GM18502 (cell line): ENCODE results near the gene SPATA18.

Experiments used
- ATAC-seq: cut with Tn5 transposase; IDR thresholded peaks from one replicate; pipeline ENCODE4 v1.9.1; 2021; ENCODE audit warnings: mild to moderate bottlenecking; ENCODE audit not compliant: unreplicated experiment, poor library complexity

The SPATA18 gene

GRCh38 chr4:52051213-52051614 lies at the start of gene SPATA18:
Gene SPATA18, plus strand, starts transcription at chr4:52051304. Its CDS starts 401 bp downstream, at chr4:52051705.
- peak; percentile 50 for ATAC-seq

GRCh38 chr4:52001616-52002015 lies 49.5 kb upstream of the SPATA18 start:
- no peak for ATAC-seq

- ATAC-seq = no peak
These were observed 46.7 kb upstream of the SPATA18 start for GRCh38 chr4:52004414-52004813.

- no peak for ATAC-seq
These were observed 45.4 kb upstream of the SPATA18 start for GRCh38 chr4:52005604-52006273.

GRCh38 chr4:52006887-52007286 lies 44.2 kb upstream of the SPATA18 start:
- ATAC-seq = no peak

- ATAC-seq = no peak
These were observed 40.1 kb upstream of the SPATA18 start for GRCh38 chr4:52010986-52011385.

- no peak for ATAC-seq
These were observed 38.5 kb upstream of the SPATA18 start for GRCh38 chr4:52012651-52013050.

GRCh38 chr4:52014903-52015302 lies 36.2 kb upstream of the SPATA18 start:
- ATAC-seq = no peak

- ATAC-seq = no peak
These were observed 35.7 kb upstream of the SPATA18 start for GRCh38 chr4:52015366-52015765.

GRCh38 chr4:52016981-52017380 lies 34.1 kb upstream of the SPATA18 start:
- ATAC-seq = no peak

- ATAC-seq = no peak
These were observed 33.3 kb upstream of the SPATA18 start for GRCh38 chr4:52017814-52018213.

GRCh38 chr4:52019936-52020657 lies 31.0 kb upstream of the SPATA18 start, which contains the start of gene LRRC66:
Gene LRRC66, minus strand, starts transcription at chr4:52020363. Its CDS starts 2,750 bp downstream, at chr4:52017613.
- ATAC-seq = no peak

- no peak for ATAC-seq
These were observed 22.1 kb upstream of the SPATA18 start for GRCh38 chr4:52028970-52029369.

- no peak for ATAC-seq
These were observed 19.1 kb upstream of the SPATA18 start for GRCh38 chr4:52032005-52032404.

GRCh38 chr4:52035190-52035589 lies 15.9 kb upstream of the SPATA18 start:
- no peak for ATAC-seq

GRCh38 chr4:52036886-52037530 lies 14.1 kb upstream of the SPATA18 start:
- no peak for ATAC-seq

GRCh38 chr4:52037689-52038102 lies 13.4 kb upstream of the SPATA18 start:
- peak; percentile 67 for ATAC-seq

- ATAC-seq = peak; percentile 91
These were observed 12.8 kb upstream of the SPATA18 start, which contains the start of gene SGCB for GRCh38 chr4:52038103-52038912. Gene SGCB, minus strand, starts transcription at chr4:52038299. Its CDS starts 40 bp downstream, at chr4:52038259.

- ATAC-seq = no peak
These were observed 6.1 kb upstream of the SPATA18 start for GRCh38 chr4:52045028-52045427.

GRCh38 chr4:52049266-52049665 lies 1.8 kb upstream of the SPATA18 start:
- no peak for ATAC-seq
